PC-3 (cell line): ENCODE results near the gene PLEKHG2. TPM values are rescaled to one million over a fixed set of nuclear protein-coding genes. Genes with fewer than 3 reads are reported as not detected.

Experiments
- ATAC-seq: fragments of 200-7000 bp; cut with Tn5 transposase; 2 replicates; pipeline ENCODE4 v1.9.1; 2020; ENCODE audit warnings: mild to moderate bottlenecking, moderate library complexity
- BruUV-seq: library from RNA; stranded (reverse); fragments of 400-500 nt; replicated peaks from 2 replicates; lab custom pipeline; 2021; lab: Mats Ljungman, UMichigan
- CTCF ChIA-PET: fragments of 300-600 bp; sonication (Branson Sonifier 250); formaldehyde crosslinking; loops from one replicate; lab custom pipeline; 2022; ENCODE audit warnings: antibody characterized with exemption; lab: Charles Lee
- POLR2A ChIA-PET: fragments of 300-600 bp; sonication (Branson Sonifier 250); formaldehyde crosslinking; loops from one replicate; lab custom pipeline; 2022; ENCODE audit warnings: antibody characterized with exemption; ENCODE audit not compliant: unreplicated experiment; lab: Charles Lee
- DNase-seq: peaks from one replicate; pipeline ENCODE4 v3.0.0-alpha.2; 2015
- H2AFZ ChIP-seq: fragments of 300-600 bp; sonication (generic); 2 replicates; pipeline ENCODE4 v1.6.0; 2016; ENCODE audit warnings: antibody characterized with exemption, low read length
- H3F3A ChIP-seq: fragments of 300-600 bp; sonication (generic); one replicate; pipeline ENCODE4 v1.6.0; 2017; ENCODE audit warnings: antibody characterized with exemption, low read length, control low read depth, mild to moderate bottlenecking; ENCODE audit not compliant: unreplicated experiment
- H3K27ac ChIP-seq: fragments of 300-600 bp; sonication (generic); 2 replicates; pipeline ENCODE4 v1.5.1; 2016; ENCODE audit warnings: mild to moderate bottlenecking, low read length
- H3K27me3 ChIP-seq: fragments of 300-600 bp; sonication (generic); 2 replicates; pipeline ENCODE4 v1.6.1; 2016; ENCODE audit warnings: low read length, mixed read lengths
- H3K36me3 ChIP-seq: fragments of 300-600 bp; sonication (generic); 2 replicates; pipeline ENCODE4 v1.6.1; 2016; ENCODE audit warnings: low read depth, mixed run types, low read length, mixed read lengths
- H3K4me1 ChIP-seq: fragments of 300-600 bp; sonication (generic); 2 replicates; pipeline ENCODE4 v1.5.1; 2016; ENCODE audit warnings: low read length; ENCODE audit not compliant: insufficient read depth
- H3K4me2 ChIP-seq: fragments of 300-600 bp; sonication (generic); 2 replicates; pipeline ENCODE4 v1.6.0; 2016; ENCODE audit warnings: low read length
- H3K4me3 ChIP-seq: fragments of 300-600 bp; sonication (generic); 2 replicates; pipeline ENCODE4 v1.5.1; 2016; ENCODE audit warnings: mild to moderate bottlenecking, low read length, mixed read lengths
- H3K79me2 ChIP-seq: fragments of 300-600 bp; sonication (generic); 2 replicates; pipeline ENCODE4 v1.6.1; 2017; ENCODE audit warnings: low read length, mixed read lengths
- H3K9ac ChIP-seq: fragments of 300-600 bp; sonication (generic); 2 replicates; pipeline ENCODE4 v1.6.0; 2016; ENCODE audit warnings: mild to moderate bottlenecking, low read length
- H3K9me2 ChIP-seq: fragments of 300-600 bp; sonication (generic); replicated peaks from 2 replicates; pipeline ENCODE4 v1.6.1; 2016; ENCODE audit warnings: mixed run types, low read length, mixed read lengths
- H3K9me3 ChIP-seq: fragments of 300-600 bp; sonication (generic); 2 replicates; pipeline ENCODE4 v1.6.1; 2016; ENCODE audit warnings: low read length, mixed read lengths
- H4K20me1 ChIP-seq: fragments of 300-600 bp; sonication (generic); 2 replicates; pipeline ENCODE4 v1.6.1; 2016; ENCODE audit warnings: low read length, mixed read lengths
- CTCF ChIP-seq: fragments of 300-600 bp; sonication (generic); conservative IDR thresholded peaks from 2 replicates; pipeline ENCODE4 v1.5.1; 2017; ENCODE audit warnings: antibody characterized with exemption, low read depth, mild to moderate bottlenecking, low read length
- EZH2 ChIP-seq: fragments of 300-600 bp; sonication (generic); IDR thresholded peaks from one replicate; pipeline ENCODE4 v1.6.1; 2017; ENCODE audit warnings: antibody characterized with exemption, mild to moderate bottlenecking, low read length; ENCODE audit not compliant: unreplicated experiment
- EZH2phosphoT487 ChIP-seq: fragments of 300-600 bp; sonication (generic); IDR thresholded peaks from 2 replicates; pipeline ENCODE4 v1.6.1; 2018; ENCODE audit warnings: mild to moderate bottlenecking, antibody characterized with exemption, low read length, borderline replicate concordance
- intact Hi-C: fragments of 100-400 bp; cut with micrococcal nuclease; formaldehyde crosslinking; loops from 2 replicates; pipeline ENCODE4 v1.9.0; 2023
- total RNA-seq: library from RNA; depleted of rRNA; stranded (reverse); fragments of >200 nt; gene quantifications from 2 replicates; pipeline ENCODE4 v1.2.3, GENCODE V29; 2014

Gene PLEKHG2
- total RNA-seq, 1 experiment from 2014 or later, result 8.3 TPM

GRCh38 chr19:39381910-39382611 is 30.4 kb upstream of the PLEKHG2 start:
- no peaks in the 10 kb centered on the region for H3F3A ChIP-seq
- no peak overlapping the region for H2AFZ ChIP-seq
- ChIA-PET CTCF (no interaction called here), POLR2A (no interaction called here)
- no peak overlapping the region for H3K9ac ChIP-seq
- no peak overlapping the region for H3K4me3 ChIP-seq
- DNase-seq (no peak), ATAC-seq (no peak)
- TF ChIP-seq EZH2 (no peak), EZH2phosphoT487 (no peak), CTCF (no peak)
- intact Hi-C loops, result no loop called here
- no peaks in the 10 kb centered on the region for H3K9me3 ChIP-seq
- H3K27me3 ChIP-seq, result no peaks in the 10 kb centered on the region
- no peaks in the 10 kb centered on the region for H3K9me2 ChIP-seq
- H3K79me2 ChIP-seq, result no peaks in the 10 kb centered on the region
- no peak overlapping the region for H3K27ac ChIP-seq
- no peak overlapping the region for H3K4me2 ChIP-seq
- no peaks in the 10 kb centered on the region for H4K20me1 ChIP-seq
- no TSS peak for BruUV-seq
- H3K36me3 ChIP-seq, result no peaks in the 10 kb centered on the region; the same call in 1 of the 2 replicates
- no peaks in the 10 kb centered on the region for H3K4me1 ChIP-seq

GRCh38 chr19:39382991-39383828 is 29.3 kb upstream of the PLEKHG2 start:
- Histone ChIP-seq H3K9me2 (no peaks in the 10 kb centered on the region), H3K4me1 (no peaks in the 10 kb centered on the region), H3K9ac (no peak overlapping the region), H4K20me1 (no peaks in the 10 kb centered on the region), H3F3A (no peaks in the 10 kb centered on the region), H3K9me3 (no peaks in the 10 kb centered on the region), H3K27me3 (no peaks in the 10 kb centered on the region), H3K36me3 (no peaks in the 10 kb centered on the region; the same call in 1 of the 2 replicates), H3K27ac (no peak overlapping the region), H3K79me2 (no peaks in the 10 kb centered on the region), H3K4me2 (no peak overlapping the region), H3K4me3 (no peak overlapping the region), H2AFZ (no peak overlapping the region)
- ChIA-PET POLR2A (no interaction called here), CTCF (no interaction called here)
- TF ChIP-seq EZH2 (no peak), EZH2phosphoT487 (no peak), CTCF (no peak)
- intact Hi-C loops, result no loop called here
- BruUV-seq, result no TSS peak
- ATAC-seq (no peak), DNase-seq (no peak)
